Suprapubic skin (tissue), 4 donors: ENCODE data around the gene GZMM. TPM values are rescaled to one million over a fixed set of nuclear protein-coding genes. Genes with fewer than 3 reads are reported as not detected.
A peak's percentile ranks its signal among the peaks of the same experiment; 100 is the strongest.

Experiments used
- DNase-seq, 2 donors: peaks; one replicate each; pipeline ENCODE4 v3.0.0-alpha.2; 2019; ENCODE audit warnings: low spot score in 2 of 2
- H3K27ac ChIP-seq: fragments of 200-600 bp; sonication (generic); one replicate; pipeline ENCODE4 v1.5.1; 2019
- H3K27me3 ChIP-seq: fragments of 200-600 bp; sonication (generic); one replicate; pipeline ENCODE4 v1.5.1; 2019
- H3K36me3 ChIP-seq: fragments of 200-600 bp; sonication (generic); one replicate; pipeline ENCODE4 v1.5.1; 2019
- H3K4me1 ChIP-seq: fragments of 200-600 bp; sonication (generic); one replicate; pipeline ENCODE4 v1.5.1; 2019
- H3K4me3 ChIP-seq: fragments of 200-600 bp; sonication (generic); one replicate; pipeline ENCODE4 v1.5.1; 2019; ENCODE audit warnings: mild to moderate bottlenecking
- H3K9me3 ChIP-seq: fragments of 200-600 bp; sonication (generic); one replicate; pipeline ENCODE4 v1.5.1; 2019
- CTCF ChIP-seq, 2 donors: fragments of 200-600 bp in 1 of 2; fragments of 450-650 bp in 1 of 2; sonication (generic) in 1 of 2; IDR thresholded peaks; one replicate each; pipeline ENCODE4 v1.5.1; 2016 to 2019; ENCODE audit warnings: antibody characterized with exemption in 2 of 2, mild to moderate bottlenecking in 1 of 2, moderate library complexity in 1 of 2
- EP300 ChIP-seq: sonication (generic); formaldehyde crosslinking; IDR thresholded peaks from one replicate; pipeline ENCODE4 v1.6.1; 2017; ENCODE audit warnings: antibody characterized with exemption
- POLR2A ChIP-seq, 2 donors: fragments of 450-650 bp; IDR thresholded peaks; one replicate each; pipeline ENCODE4 v1.6.1; 2017; ENCODE audit warnings: antibody characterized with exemption in 2 of 2, mild to moderate bottlenecking in 2 of 2, moderate library complexity in 2 of 2
- POLR2AphosphoS5 ChIP-seq, 3 donors: sonication (generic); formaldehyde crosslinking; IDR thresholded peaks; one replicate each; pipeline ENCODE4 v1.6.1; 2017; ENCODE audit warnings: antibody characterized with exemption in 3 of 3
- WGBS: methylation state at CpG from one replicate; pipeline ENCODE4 v1.1.5; 2018; 5-methylcytosine and 5-hydroxymethylcytosine counted together
- total RNA-seq, 4 donors: library from RNA; depleted of rRNA; stranded (reverse); fragments of >200 nt; gene quantifications; one replicate each; pipeline ENCODE4 v1.1.0, GENCODE V29; 2016

GZMM gene
- total RNA-seq, 4 donors from 2014 or later: 0.97 TPM; not detected in 3

DNA sequence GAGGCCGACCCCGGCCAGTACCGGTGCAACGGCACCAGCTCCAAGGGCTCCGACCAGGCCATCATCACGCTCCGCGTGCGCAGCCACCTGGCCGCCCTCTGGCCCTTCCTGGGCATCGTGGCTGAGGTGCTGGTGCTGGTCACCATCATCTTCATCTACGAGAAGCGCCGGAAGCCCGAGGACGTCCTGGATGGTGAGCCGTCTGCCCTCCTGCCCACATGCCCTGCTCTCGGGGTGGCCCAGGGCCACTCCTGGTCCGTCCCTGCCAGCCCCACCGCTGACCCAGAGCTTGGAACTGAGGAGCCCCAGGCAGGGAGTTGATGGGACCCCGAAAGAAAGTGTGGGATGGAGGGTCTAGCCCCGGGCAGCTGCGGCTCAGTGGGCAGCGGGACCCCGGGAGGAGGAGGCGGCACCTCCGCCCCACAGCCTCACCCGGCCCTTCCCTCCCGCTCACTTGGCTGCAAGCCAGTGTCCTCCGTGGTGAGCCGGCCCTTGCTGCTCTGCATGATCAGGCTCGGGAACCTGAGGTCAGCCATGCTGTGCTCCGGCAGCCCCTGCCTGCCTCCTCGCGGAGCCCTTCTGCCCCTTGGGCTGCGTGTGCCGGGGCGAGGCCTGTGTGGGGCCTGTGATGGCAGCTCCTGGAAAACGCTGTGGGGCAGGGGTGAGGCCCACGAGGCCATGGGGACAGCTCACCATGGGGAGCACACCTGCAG is 37.7 kb downstream of the GZMM start:
- H3K9me3 ChIP-seq: no peaks in the 10 kb centered on the region
- TF ChIP-seq POLR2A (IDR thresholded peaks at IDR 0.05) (no peak), POLR2AphosphoS5 (IDR thresholded peaks at IDR 0.05) (no peak), CTCF (IDR thresholded peaks at IDR 0.05) (no peak), EP300 (no peak)
- H3K36me3 ChIP-seq: peaks cover 57% of the 10 kb centered on the region
- 90% methylated on average over 6 of the region's 40 CpGs for WGBS
- peaks cover 13% of the 10 kb centered on the region for H3K27me3 ChIP-seq
- no peak overlapping the region for H3K4me3 ChIP-seq
- peak in 1 of 2 donors; percentile 57 for DNase-seq
- peaks cover 23% of the 10 kb centered on the region for H3K4me1 ChIP-seq
- H3K27ac ChIP-seq: no peak overlapping the region

GRCh38 chr19:582497-583197 is 38.8 kb downstream of the GZMM start:
- Histone ChIP-seq H3K9me3 (no peaks in the 10 kb centered on the region), H3K27ac (no peak overlapping the region), H3K27me3 (peaks cover 24% of the 10 kb centered on the region), H3K4me1 (peaks cover 14% of the 10 kb centered on the region), H3K4me3 (no peak overlapping the region), H3K36me3 (peaks cover 55% of the 10 kb centered on the region)
- WGBS: 80% methylated on average over 27 of the region's 31 CpGs
- peak in 1 of 2 donors; percentile 56 for DNase-seq
- no peak for TF ChIP-seq EP300
- no peak for TF ChIP-seq POLR2AphosphoS5 (IDR thresholded peaks at IDR 0.05)
- TF ChIP-seq CTCF (IDR thresholded peaks at IDR 0.05): no peak
- no peak for TF ChIP-seq POLR2A (IDR thresholded peaks at IDR 0.05)

GRCh38 chr19:583198-583967 is 39.5 kb downstream of the GZMM start:
- TF ChIP-seq CTCF (IDR thresholded peaks at IDR 0.05) (no peak), POLR2AphosphoS5 (IDR thresholded peaks at IDR 0.05) (no peak), POLR2A (IDR thresholded peaks at IDR 0.05) (no peak), EP300 (no peak)
- Histone ChIP-seq H3K4me3 (no peak overlapping the region), H3K36me3 (peaks cover 49% of the 10 kb centered on the region), H3K9me3 (no peaks in the 10 kb centered on the region), H3K27ac (no peak overlapping the region), H3K27me3 (peaks cover 31% of the 10 kb centered on the region), H3K4me1 (peaks cover 17% of the 10 kb centered on the region)
- DNase-seq: peak in 1 of 2 donors; percentile 59
- 85% methylated on average over 18 of the region's 27 CpGs for WGBS

DNA sequence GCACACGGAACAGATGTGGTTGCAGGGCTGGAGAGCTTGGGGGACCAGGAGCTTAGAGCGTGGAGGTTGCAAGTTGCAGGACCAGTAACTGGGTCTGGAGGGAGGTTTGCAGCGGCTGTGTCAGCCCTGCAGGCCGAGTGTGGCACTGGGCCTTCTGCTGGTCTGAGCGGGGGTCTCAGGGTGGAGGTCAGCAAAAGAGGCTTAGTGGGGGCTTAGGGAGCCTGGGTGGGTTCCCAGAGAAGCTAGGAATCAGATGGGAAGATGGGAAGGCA is 40.1 kb downstream of the GZMM start:
- WGBS: 72% methylated on average over 5 of the region's 5 CpGs
- H3K27ac ChIP-seq: no peak overlapping the region
- no peak overlapping the region for H3K4me3 ChIP-seq
- TF ChIP-seq POLR2A (IDR thresholded peaks at IDR 0.05) (no peak), CTCF (IDR thresholded peaks at IDR 0.05) (no peak), POLR2AphosphoS5 (IDR thresholded peaks at IDR 0.05) (no peak), EP300 (no peak)
- H3K9me3 ChIP-seq: no peaks in the 10 kb centered on the region
- peaks cover 36% of the 10 kb centered on the region for H3K27me3 ChIP-seq
- H3K36me3 ChIP-seq: peaks cover 48% of the 10 kb centered on the region
- no peak for DNase-seq
- peaks cover 22% of the 10 kb centered on the region for H3K4me1 ChIP-seq
